ENCODE results near the gene CMIP.

The CMIP gene

DNA sequence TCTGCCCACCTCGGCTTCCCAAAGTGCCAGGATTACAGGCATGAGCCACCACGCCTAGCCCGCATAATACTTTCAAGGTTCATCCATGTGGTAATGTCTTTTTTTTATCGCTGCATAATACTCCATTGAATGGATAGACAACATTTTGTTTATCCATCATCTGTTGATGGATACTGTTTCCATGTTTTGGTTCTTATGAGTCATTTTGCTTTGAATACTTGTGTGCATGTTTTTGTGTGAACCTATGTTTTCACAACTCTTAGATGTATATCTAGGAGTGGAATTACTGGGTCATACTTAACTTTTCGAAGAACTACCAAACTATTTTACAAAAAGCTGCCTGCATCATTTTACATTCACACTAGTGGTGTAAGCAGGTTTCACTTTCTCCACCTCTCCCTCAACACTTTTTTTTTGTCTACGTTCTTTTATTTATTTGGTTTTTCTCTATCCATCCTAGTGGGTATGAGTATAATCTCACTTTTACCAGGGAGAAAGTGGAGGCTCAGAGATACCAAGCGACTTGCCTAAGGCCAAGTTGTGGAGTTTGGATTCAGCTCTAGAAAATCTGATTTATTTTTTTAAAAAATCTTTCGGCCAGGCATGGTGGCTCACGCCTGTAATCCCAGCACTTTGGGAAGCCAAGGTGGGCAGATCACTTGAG, 151.2 kb downstream of the CMIP start:
- Histone ChIP-seq H3K27me3 (ENCODE audit: insufficient read depth, insufficient read length) (no peaks in the 10 kb centered on the region), H3K9ac (ENCODE audit: insufficient read length, low read depth) (no peak overlapping the region), H3K9me3 (ENCODE audit: insufficient read depth, low read length) (no peaks in the 10 kb centered on the region), H3K4me3 (ENCODE audit: insufficient read length, low read depth) (no peak overlapping the region), H3K4me1 (ENCODE audit: insufficient read depth, insufficient read length) (peaks cover 6% of the 10 kb centered on the region), H3K36me3 (ENCODE audit: insufficient read depth, insufficient read length, low read length) (peaks cover 4% of the 10 kb centered on the region)
- no peak for TF ChIP-seq ZNF274 (IDR thresholded peaks at IDR 0.05; ENCODE audit: low read depth, low read length)
- TF ChIP-seq SUZ12 (IDR thresholded peaks at IDR 0.05; ENCODE audit: extremely low read depth, insufficient read depth, insufficient read length) = no peak
- no peak for TF ChIP-seq YY1 (IDR thresholded peaks at IDR 0.05; ENCODE audit: insufficient read depth, insufficient read length)
- DNase-seq (ENCODE audit: low read depth, low spot score) = no peak

DNA sequence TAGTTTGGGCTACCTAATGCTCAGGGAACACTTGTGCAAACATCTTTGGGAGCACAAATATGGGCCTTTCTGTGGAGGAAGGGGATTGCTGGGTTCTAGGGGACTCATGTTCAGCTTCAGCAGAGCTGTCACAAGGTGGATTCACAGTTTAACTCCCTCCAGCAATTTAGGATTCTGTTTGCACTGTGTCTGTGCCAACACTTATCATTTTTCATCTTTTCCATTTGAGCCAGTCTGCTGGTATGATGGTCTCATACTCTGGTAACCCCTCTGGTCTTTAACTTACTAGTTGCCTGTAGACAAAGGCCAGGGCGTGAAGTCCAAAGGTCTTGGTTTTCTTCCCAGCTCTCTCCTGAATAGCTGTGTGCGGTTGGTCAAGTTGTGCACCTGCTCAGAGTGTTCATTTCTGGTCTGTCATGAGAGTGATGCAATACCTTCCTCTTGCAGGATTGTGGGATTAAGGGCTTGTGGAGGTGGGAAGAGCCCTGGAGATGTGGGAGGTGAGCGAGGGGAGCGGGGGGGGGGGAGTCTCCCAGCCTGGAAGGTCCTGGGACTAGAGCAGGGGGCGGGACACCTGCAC, 152.6 kb downstream of the CMIP start:
- Histone ChIP-seq H3K36me3 (ENCODE audit: insufficient read depth, insufficient read length, low read length) (no peaks in the 10 kb centered on the region), H3K4me1 (ENCODE audit: insufficient read depth, insufficient read length) (peaks cover 8% of the 10 kb centered on the region), H3K9ac (ENCODE audit: insufficient read length, low read depth) (no peak overlapping the region), H3K9me3 (ENCODE audit: insufficient read depth, low read length) (no peaks in the 10 kb centered on the region), H3K27me3 (ENCODE audit: insufficient read depth, insufficient read length) (no peaks in the 10 kb centered on the region), H3K4me3 (ENCODE audit: insufficient read length, low read depth) (no peak overlapping the region)
- no peak for DNase-seq (ENCODE audit: low read depth, low spot score)
- TF ChIP-seq SUZ12 (IDR thresholded peaks at IDR 0.05; ENCODE audit: extremely low read depth, insufficient read depth, insufficient read length) = no peak
- TF ChIP-seq ZNF274 (IDR thresholded peaks at IDR 0.05; ENCODE audit: low read depth, low read length) = no peak
- no peak for TF ChIP-seq YY1 (IDR thresholded peaks at IDR 0.05; ENCODE audit: insufficient read depth, insufficient read length)

DNA sequence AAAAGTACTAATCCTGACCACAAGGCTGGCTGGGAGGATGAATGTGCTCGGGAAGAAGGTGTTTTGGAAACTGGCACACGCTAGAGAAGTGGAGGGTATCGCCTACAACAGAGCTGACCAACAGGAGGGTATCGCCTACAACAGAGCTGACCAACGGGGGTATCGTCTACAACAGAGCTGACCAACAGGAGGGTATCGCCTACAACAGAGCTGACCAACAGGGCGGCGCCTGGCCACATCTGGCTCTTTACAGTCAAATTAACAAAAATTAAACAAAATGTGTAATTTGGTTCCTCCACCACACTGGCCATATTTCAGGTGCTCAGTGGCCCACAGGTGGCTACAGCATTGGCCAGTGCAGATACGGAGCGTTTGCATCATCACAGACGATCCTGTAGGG, 153.5 kb downstream of the CMIP start:
- H3K36me3 ChIP-seq (ENCODE audit: insufficient read depth, insufficient read length, low read length) = no peaks in the 10 kb centered on the region
- no peak overlapping the region for H3K9ac ChIP-seq (ENCODE audit: insufficient read length, low read depth)
- no peaks in the 10 kb centered on the region for H3K27me3 ChIP-seq (ENCODE audit: insufficient read depth, insufficient read length)
- no peaks in the 10 kb centered on the region for H3K9me3 ChIP-seq (ENCODE audit: insufficient read depth, low read length)
- peaks cover 8% of the 10 kb centered on the region for H3K4me1 ChIP-seq (ENCODE audit: insufficient read depth, insufficient read length)
- no peak for TF ChIP-seq YY1 (IDR thresholded peaks at IDR 0.05; ENCODE audit: insufficient read depth, insufficient read length)
- TF ChIP-seq ZNF274 (IDR thresholded peaks at IDR 0.05; ENCODE audit: low read depth, low read length) = no peak
- TF ChIP-seq SUZ12 (IDR thresholded peaks at IDR 0.05; ENCODE audit: extremely low read depth, insufficient read depth, insufficient read length) = no peak
- no peak overlapping the region for H3K4me3 ChIP-seq (ENCODE audit: insufficient read length, low read depth)
- no peak for DNase-seq (ENCODE audit: low read depth, low spot score)

DNA sequence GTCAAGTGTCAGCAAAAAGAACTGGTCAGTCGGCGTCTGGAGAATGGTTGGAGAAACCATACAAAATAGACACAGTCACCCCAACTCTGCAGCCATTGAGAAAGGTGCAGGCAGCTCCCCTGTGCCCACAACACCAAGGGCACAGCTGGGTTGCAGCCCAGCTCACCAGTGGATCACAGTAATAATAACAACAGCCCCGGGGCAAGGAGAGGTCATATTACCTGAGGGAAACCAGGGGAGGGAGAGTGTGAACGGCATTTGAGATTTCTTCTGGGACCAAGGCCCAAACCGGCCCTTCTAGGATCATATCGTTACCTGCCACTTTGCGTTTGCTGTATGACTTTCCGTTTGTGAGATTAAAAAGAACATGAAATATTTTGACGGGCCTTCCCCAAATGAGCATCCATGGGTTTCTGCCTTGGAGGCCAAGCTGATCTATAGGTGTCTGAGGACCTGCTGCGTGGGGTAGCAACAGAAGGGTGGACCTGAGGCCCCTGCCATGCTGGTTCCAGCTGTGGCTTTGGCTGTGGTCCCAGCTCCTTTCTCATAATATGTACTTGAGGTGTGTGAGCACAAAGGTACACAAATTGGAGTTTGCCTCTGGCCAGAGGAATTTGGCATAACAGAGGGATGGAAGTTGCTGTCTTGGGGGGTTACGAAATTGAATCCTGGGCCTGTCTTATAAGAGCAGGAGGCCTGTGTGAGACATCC, 154.6 kb downstream of the CMIP start:
- Histone ChIP-seq H3K36me3 (ENCODE audit: insufficient read depth, insufficient read length, low read length) (no peaks in the 10 kb centered on the region), H3K9me3 (ENCODE audit: insufficient read depth, low read length) (no peaks in the 10 kb centered on the region), H3K4me1 (ENCODE audit: insufficient read depth, insufficient read length) (peaks cover 8% of the 10 kb centered on the region), H3K4me3 (ENCODE audit: insufficient read length, low read depth) (no peak overlapping the region), H3K9ac (ENCODE audit: insufficient read length, low read depth) (no peak overlapping the region), H3K27me3 (ENCODE audit: insufficient read depth, insufficient read length) (no peaks in the 10 kb centered on the region)
- no peak for TF ChIP-seq ZNF274 (IDR thresholded peaks at IDR 0.05; ENCODE audit: low read depth, low read length)
- no peak for TF ChIP-seq YY1 (IDR thresholded peaks at IDR 0.05; ENCODE audit: insufficient read depth, insufficient read length)
- no peak for TF ChIP-seq SUZ12 (IDR thresholded peaks at IDR 0.05; ENCODE audit: extremely low read depth, insufficient read depth, insufficient read length)
- no peak for DNase-seq (ENCODE audit: low read depth, low spot score)

DNA sequence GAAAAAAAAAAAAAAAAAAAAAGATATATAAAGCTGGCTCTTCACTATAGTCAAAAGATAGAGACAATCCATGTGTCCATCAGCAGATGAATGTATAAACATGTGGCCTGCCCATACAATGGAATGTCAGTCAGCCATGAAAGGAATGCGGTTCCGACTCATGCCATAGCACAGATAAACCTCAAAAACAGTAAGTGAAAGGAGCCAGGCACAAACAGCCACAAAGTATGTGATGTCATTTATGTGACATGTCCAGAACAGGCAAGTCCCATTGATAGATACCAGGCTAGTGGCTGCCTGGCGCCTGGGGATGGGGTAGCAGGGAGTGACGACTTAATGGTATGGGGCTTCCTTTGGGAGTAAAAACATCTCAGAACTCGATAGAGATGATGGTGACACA, 155.7 kb downstream of the CMIP start:
- DNase-seq (ENCODE audit: low read depth, low spot score) = no peak
- TF ChIP-seq YY1 (IDR thresholded peaks at IDR 0.05; ENCODE audit: insufficient read depth, insufficient read length) (no peak), ZNF274 (IDR thresholded peaks at IDR 0.05; ENCODE audit: low read depth, low read length) (no peak), SUZ12 (IDR thresholded peaks at IDR 0.05; ENCODE audit: extremely low read depth, insufficient read depth, insufficient read length) (no peak)
- Histone ChIP-seq H3K4me1 (ENCODE audit: insufficient read depth, insufficient read length) (peaks cover 8% of the 10 kb centered on the region), H3K27me3 (ENCODE audit: insufficient read depth, insufficient read length) (no peaks in the 10 kb centered on the region), H3K4me3 (ENCODE audit: insufficient read length, low read depth) (no peak overlapping the region), H3K9ac (ENCODE audit: insufficient read length, low read depth) (no peak overlapping the region), H3K36me3 (ENCODE audit: insufficient read depth, insufficient read length, low read length) (no peaks in the 10 kb centered on the region), H3K9me3 (ENCODE audit: insufficient read depth, low read length) (no peaks in the 10 kb centered on the region)

DNA sequence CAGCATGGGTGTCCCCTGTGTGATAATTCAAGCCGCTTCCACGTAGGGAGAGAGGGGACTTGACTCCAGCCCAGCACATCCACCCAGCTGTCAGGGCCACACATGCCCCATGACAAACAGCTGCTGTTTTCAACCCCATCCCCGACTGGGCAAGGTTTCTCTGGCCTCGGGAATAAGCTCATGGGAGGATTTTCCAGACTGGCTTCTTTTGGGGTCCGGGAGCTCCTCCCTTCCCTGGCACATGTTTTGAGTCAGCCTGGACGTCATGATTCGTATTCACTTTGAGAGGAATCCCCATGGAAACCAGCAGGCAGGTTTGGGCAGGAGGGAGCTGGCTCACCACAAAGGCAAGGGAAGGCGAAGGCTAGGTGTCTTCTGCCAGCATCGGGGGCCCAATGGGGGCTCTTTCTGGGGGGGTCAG, 156.4 kb downstream of the CMIP start:
- no peaks in the 10 kb centered on the region for H3K36me3 ChIP-seq (ENCODE audit: insufficient read depth, insufficient read length, low read length)
- H3K27me3 ChIP-seq (ENCODE audit: insufficient read depth, insufficient read length) = no peaks in the 10 kb centered on the region
- H3K9me3 ChIP-seq (ENCODE audit: insufficient read depth, low read length) = no peaks in the 10 kb centered on the region
- peaks cover 8% of the 10 kb centered on the region for H3K4me1 ChIP-seq (ENCODE audit: insufficient read depth, insufficient read length)
- DNase-seq (ENCODE audit: low read depth, low spot score) = no peak
- H3K4me3 ChIP-seq (ENCODE audit: insufficient read length, low read depth) = no peak overlapping the region
- H3K9ac ChIP-seq (ENCODE audit: insufficient read length, low read depth) = no peak overlapping the region
- TF ChIP-seq SUZ12 (IDR thresholded peaks at IDR 0.05; ENCODE audit: extremely low read depth, insufficient read depth, insufficient read length) (no peak), ZNF274 (IDR thresholded peaks at IDR 0.05; ENCODE audit: low read depth, low read length) (no peak), YY1 (IDR thresholded peaks at IDR 0.05; ENCODE audit: insufficient read depth, insufficient read length) (no peak)

DNA sequence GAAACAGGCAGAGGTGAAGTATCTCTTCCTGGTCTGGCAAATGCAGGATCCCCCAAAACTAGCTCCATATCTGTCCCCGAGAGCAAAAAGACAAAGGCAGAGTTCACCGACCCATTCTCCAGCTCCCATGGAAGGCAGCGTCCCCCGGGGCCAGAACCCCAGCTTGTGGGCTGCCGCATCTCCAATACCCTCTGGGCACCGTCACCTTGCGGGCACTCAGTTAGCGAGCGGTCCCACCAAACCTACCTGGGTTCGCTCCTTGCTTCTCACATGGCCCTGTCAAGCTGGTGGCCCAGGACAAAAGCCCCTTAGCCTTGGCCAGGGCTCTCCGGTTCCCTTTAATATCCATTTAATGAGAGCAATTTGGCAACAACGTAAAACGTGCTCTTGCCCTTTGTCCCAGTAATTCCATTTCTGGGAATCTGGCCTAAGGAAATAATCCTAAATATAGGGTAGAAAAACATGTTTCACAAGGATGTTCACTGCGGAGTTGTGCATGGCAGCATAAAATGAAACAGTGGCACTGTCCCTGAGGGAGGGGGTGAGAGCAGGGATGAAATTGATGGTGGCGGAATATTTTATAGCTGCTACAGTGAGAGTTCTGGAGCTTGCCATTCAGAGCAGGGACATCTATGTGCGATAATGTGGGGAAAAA, 157.1 kb downstream of the CMIP start:
- Histone ChIP-seq H3K9ac (ENCODE audit: insufficient read length, low read depth) (no peak overlapping the region), H3K4me1 (ENCODE audit: insufficient read depth, insufficient read length) (peaks cover 8% of the 10 kb centered on the region), H3K36me3 (ENCODE audit: insufficient read depth, insufficient read length, low read length) (peaks cover 1% of the 10 kb centered on the region), H3K4me3 (ENCODE audit: insufficient read length, low read depth) (no peak overlapping the region), H3K9me3 (ENCODE audit: insufficient read depth, low read length) (no peaks in the 10 kb centered on the region), H3K27me3 (ENCODE audit: insufficient read depth, insufficient read length) (no peaks in the 10 kb centered on the region)
- DNase-seq (ENCODE audit: low read depth, low spot score) = no peak
- TF ChIP-seq ZNF274 (IDR thresholded peaks at IDR 0.05; ENCODE audit: low read depth, low read length) (no peak), YY1 (IDR thresholded peaks at IDR 0.05; ENCODE audit: insufficient read depth, insufficient read length) (no peak), SUZ12 (IDR thresholded peaks at IDR 0.05; ENCODE audit: extremely low read depth, insufficient read depth, insufficient read length) (no peak)

Data from NT2/D1 (cell line).